ENCODE results near the gene NECAB2. TPM values are rescaled to one million over a fixed set of nuclear protein-coding genes. Genes with fewer than 3 reads are reported as not detected.

The NECAB2 gene
- total and polyA plus RNA-seq, 4 donors, result 0.10 to 0.57 (median 0.39) TPM

GRCh38 chr16:83957296-83957855, 10.7 kb upstream of the NECAB2 start:
- H3K27ac ChIP-seq (ENCODE audit: low read depth in 1 of 2, low read length in 1 of 2), result no peak overlapping the region
- WGBS, 2 donors, result 91 to 92% methylated on average over 14 of the region's 14 CpGs

DNA sequence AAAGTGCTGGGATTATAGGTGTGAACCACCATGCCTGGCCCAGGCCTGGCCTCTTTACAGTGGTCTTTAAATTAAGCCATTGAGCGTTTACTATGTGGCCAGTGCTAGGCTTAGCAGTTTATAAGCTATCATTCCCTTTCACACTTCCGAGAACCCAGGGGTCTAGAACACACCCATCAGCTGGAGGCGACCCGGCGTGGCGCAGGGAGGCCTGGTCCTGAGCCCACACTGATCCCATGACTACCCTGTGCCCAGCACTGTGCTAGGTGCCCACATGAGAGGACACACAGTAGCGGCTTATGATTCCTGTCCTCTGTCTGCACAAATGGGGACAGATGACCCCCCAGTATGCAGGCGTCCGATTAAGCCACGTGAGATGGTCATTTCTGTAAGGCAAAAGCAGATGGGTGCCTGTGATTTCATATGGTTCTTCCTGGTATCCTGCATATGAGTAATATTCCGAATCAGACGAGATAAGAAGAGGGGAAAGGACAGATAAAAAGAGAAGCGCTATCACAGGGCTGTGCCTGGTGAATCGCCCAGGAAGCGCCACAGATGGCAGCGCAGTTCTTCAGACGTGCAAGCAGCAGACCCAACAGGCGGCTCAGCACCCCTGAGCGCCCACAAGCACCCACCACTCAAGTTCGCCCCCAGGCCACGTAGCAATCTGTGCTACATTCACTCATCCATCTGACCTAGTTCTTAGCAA, 9.8 kb upstream of the NECAB2 start:
- Histone ChIP-seq H3K9ac (ENCODE audit: insufficient read depth in 1 of 2, low read length in 2 of 2) (no peak overlapping the region), H3K9me3 (ENCODE audit: control insufficient read depth in 4 of 4, insufficient read depth in 3 of 4, low read length in 3 of 4) (no peaks in the 10 kb centered on the region), H3K4me1 (ENCODE audit: control insufficient read depth in 5 of 5, insufficient read depth in 5 of 5, low read length in 5 of 5) (peaks cover 0 to 10% (median 0%) of the 10 kb centered on the region in 5 donors), H3K4me3 (no peak overlapping the region), H3K36me3 (ENCODE audit: control insufficient read depth in 4 of 4, insufficient read depth in 4 of 4, low read length in 4 of 4) (peaks cover 0 to 28% (median 0%) of the 10 kb centered on the region in 4 donors), H3K27ac (ENCODE audit: low read depth in 1 of 2, low read length in 1 of 2) (no peak overlapping the region), H3K27me3 (ENCODE audit: control insufficient read depth in 3 of 3, insufficient read depth in 3 of 3, low read length in 2 of 3) (no peaks in the 10 kb centered on the region)
- 89 to 92% methylated on average over 21 of the region's 21 CpGs for WGBS, 2 donors
- DNase-seq (no peak), ATAC-seq (ENCODE audit: insufficient read depth, low FRiP score) (no peak)
- TF ChIP-seq, protein P1, sequence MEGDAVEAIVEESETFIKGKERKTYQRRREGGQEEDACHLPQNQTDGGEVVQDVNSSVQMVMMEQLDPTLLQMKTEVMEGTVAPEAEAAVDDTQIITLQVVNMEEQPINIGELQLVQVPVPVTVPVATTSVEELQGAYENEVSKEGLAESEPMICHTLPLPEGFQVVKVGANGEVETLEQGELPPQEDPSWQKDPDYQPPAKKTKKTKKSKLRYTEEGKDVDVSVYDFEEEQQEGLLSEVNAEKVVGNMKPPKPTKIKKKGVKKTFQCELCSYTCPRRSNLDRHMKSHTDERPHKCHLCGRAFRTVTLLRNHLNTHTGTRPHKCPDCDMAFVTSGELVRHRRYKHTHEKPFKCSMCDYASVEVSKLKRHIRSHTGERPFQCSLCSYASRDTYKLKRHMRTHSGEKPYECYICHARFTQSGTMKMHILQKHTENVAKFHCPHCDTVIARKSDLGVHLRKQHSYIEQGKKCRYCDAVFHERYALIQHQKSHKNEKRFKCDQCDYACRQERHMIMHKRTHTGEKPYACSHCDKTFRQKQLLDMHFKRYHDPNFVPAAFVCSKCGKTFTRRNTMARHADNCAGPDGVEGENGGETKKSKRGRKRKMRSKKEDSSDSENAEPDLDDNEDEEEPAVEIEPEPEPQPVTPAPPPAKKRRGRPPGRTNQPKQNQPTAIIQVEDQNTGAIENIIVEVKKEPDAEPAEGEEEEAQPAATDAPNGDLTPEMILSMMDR (IDR thresholded peaks at IDR 0.05; ENCODE audit: control extremely low read depth, extremely low read depth), result no peak

More at GRCh38 chr16:83957296-83957855, 10.7 kb upstream of the NECAB2 start:
- Histone ChIP-seq H3K4me1 (ENCODE audit: control insufficient read depth in 5 of 5, insufficient read depth in 5 of 5, low read length in 5 of 5) (peaks cover 0 to 17% (median 5%) of the 10 kb centered on the region in 5 donors), H3K9me3 (ENCODE audit: control insufficient read depth in 4 of 4, insufficient read depth in 3 of 4, low read length in 3 of 4) (no peaks in the 10 kb centered on the region), H3K27me3 (ENCODE audit: control insufficient read depth in 3 of 3, insufficient read depth in 3 of 3, low read length in 2 of 3) (no peaks in the 10 kb centered on the region), H3K9ac (ENCODE audit: insufficient read depth in 1 of 2, low read length in 2 of 2) (no peak overlapping the region), H3K4me3 (no peak overlapping the region), H3K36me3 (ENCODE audit: control insufficient read depth in 4 of 4, insufficient read depth in 4 of 4, low read length in 4 of 4) (peaks cover 0 to 24% (median 0%) of the 10 kb centered on the region in 4 donors)
- ATAC-seq (ENCODE audit: insufficient read depth, low FRiP score) (no peak), DNase-seq (no peak)
- TF ChIP-seq, protein P1 (IDR thresholded peaks at IDR 0.05; ENCODE audit: control extremely low read depth, extremely low read depth), result no peak

GRCh38 chr16:83958846-83959565, 9.0 kb upstream of the NECAB2 start:
- H3K36me3 ChIP-seq (ENCODE audit: control insufficient read depth in 4 of 4, insufficient read depth in 4 of 4, low read length in 4 of 4), result peaks cover 0 to 30% (median 0%) of the 10 kb centered on the region in 4 donors
- no peaks in the 10 kb centered on the region for H3K9me3 ChIP-seq (ENCODE audit: control insufficient read depth in 4 of 4, insufficient read depth in 3 of 4, low read length in 3 of 4)
- no peak for ATAC-seq (ENCODE audit: insufficient read depth, low FRiP score)
- DNase-seq, result no peak
- H3K27ac ChIP-seq (ENCODE audit: low read depth in 1 of 2, low read length in 1 of 2), result no peak overlapping the region
- H3K9ac ChIP-seq (ENCODE audit: insufficient read depth in 1 of 2, low read length in 2 of 2), result no peak overlapping the region
- H3K27me3 ChIP-seq (ENCODE audit: control insufficient read depth in 3 of 3, insufficient read depth in 3 of 3, low read length in 2 of 3), result no peaks in the 10 kb centered on the region
- 79 to 85% methylated on average over 21 of the region's 21 CpGs for WGBS, 2 donors
- TF ChIP-seq, protein P1 (IDR thresholded peaks at IDR 0.05; ENCODE audit: control extremely low read depth, extremely low read depth), result no peak
- H3K4me3 ChIP-seq, result no peak overlapping the region
- peaks cover 0 to 7% (median 0%) of the 10 kb centered on the region in 5 donors for H3K4me1 ChIP-seq (ENCODE audit: control insufficient read depth in 5 of 5, insufficient read depth in 5 of 5, low read length in 5 of 5)

Data from lung (tissue), 12 donors.